WERI-Rb-1 (cell line): ENCODE data around the gene CCDC178.
"Not testable (repeated sequence)": the region's sequence is repeated elsewhere in the genome, so short reads cannot be mapped to it uniquely, and the experiment has no call there.

ENCODE experiments used
- DNase-seq: peaks from one replicate; pipeline ENCODE4 v3.0.0-alpha.2; 2020
- H3K27ac ChIP-seq: fragments of 250-450 bp; sonication (Bioruptor Pico); 2 replicates; pipeline ENCODE4 v1.5.1; 2020; ENCODE audit warnings: mild to moderate bottlenecking, moderate library complexity
- H3K27me3 ChIP-seq: fragments of 250-450 bp; sonication (Bioruptor Pico); 2 replicates; pipeline ENCODE4 v1.5.1; 2021; ENCODE audit warnings: mild to moderate bottlenecking, low read depth, moderate library complexity; ENCODE audit not compliant: insufficient read depth, severe bottlenecking
- H3K36me3 ChIP-seq: fragments of 250-450 bp; sonication (Bioruptor Pico); 2 replicates; pipeline ENCODE4 v1.5.1; 2020; ENCODE audit warnings: mild to moderate bottlenecking, moderate library complexity
- H3K4me3 ChIP-seq: 2 replicates; pipeline ENCODE4 v1.5.1; 2011; ENCODE audit warnings: low read depth, mild to moderate bottlenecking, control low read depth, low read length
- H3K9me3 ChIP-seq: fragments of 250-450 bp; sonication (Bioruptor Pico); 2 replicates; pipeline ENCODE4 v1.5.1; 2021; ENCODE audit warnings: mild to moderate bottlenecking, moderate library complexity; ENCODE audit not compliant: severe bottlenecking
- CTCF ChIP-seq: IDR thresholded peaks from 2 replicates; pipeline ENCODE4 v1.5.1; 2011; ENCODE audit warnings: low read depth, mild to moderate bottlenecking, control low read depth, inconsistent platforms, low read length

Gene CCDC178

GRCh38 chr18:32966141-32966540 lies 474.4 kb downstream of the CCDC178 start:
- Histone ChIP-seq H3K4me3 (no peak overlapping the region), H3K9me3 (no peaks in the 10 kb centered on the region), H3K27me3 (no peaks in the 10 kb centered on the region), H3K27ac (no peak overlapping the region), H3K36me3 (no peaks in the 10 kb centered on the region)
- no peak for DNase-seq
- TF ChIP-seq CTCF = no peak

GRCh38 chr18:32961538-32961937 lies 479.0 kb downstream of the CCDC178 start:
- H3K27me3 ChIP-seq = no peaks in the 10 kb centered on the region
- no peak for TF ChIP-seq CTCF
- no peak overlapping the region for H3K4me3 ChIP-seq
- no peaks in the 10 kb centered on the region for H3K36me3 ChIP-seq
- no peaks in the 10 kb centered on the region for H3K9me3 ChIP-seq
- peak; percentile 40 for DNase-seq
- no peak overlapping the region for H3K27ac ChIP-seq

DNA sequence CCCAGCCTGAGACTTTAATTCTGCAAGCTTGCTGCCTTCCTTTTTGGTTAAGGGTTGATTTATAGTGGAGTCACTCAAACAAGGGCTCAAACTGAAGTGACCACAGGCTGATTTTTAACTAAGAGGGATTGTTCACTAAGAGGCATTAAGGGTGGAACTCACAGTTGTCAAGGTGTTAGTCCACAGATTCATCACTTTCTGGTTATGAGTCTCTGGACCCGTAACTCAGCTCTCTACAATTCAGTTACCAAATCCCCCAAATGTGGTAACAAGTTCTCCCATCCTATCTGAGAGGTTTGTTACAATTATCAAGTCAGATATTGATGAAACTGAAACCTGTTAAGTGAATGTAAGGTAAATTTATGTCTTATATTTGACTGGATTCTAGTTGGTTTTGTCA lies 481.8 kb downstream of the CCDC178 start:
- DNase-seq = no peak
- Histone ChIP-seq H3K36me3 (no peaks in the 10 kb centered on the region), H3K9me3 (no peaks in the 10 kb centered on the region), H3K27me3 (no peaks in the 10 kb centered on the region), H3K27ac (no peak overlapping the region), H3K4me3 (no peak overlapping the region)
- no peak for TF ChIP-seq CTCF

GRCh38 chr18:32956591-32957315 lies 483.8 kb downstream of the CCDC178 start:
- no peak overlapping the region for H3K27ac ChIP-seq
- no peak overlapping the region for H3K4me3 ChIP-seq
- DNase-seq = no peak

GRCh38 chr18:32952318-32952717 lies 488.2 kb downstream of the CCDC178 start:
- H3K4me3 ChIP-seq, DNase-seq, H3K9me3 ChIP-seq, H3K36me3 ChIP-seq, H3K27ac ChIP-seq, H3K27me3 ChIP-seq: not testable (repeated sequence)

More at GRCh38 chr18:32956591-32957315, 483.8 kb downstream of the CCDC178 start:
- peak; percentile 32; the same call in 1 of the 2 replicates for TF ChIP-seq CTCF
- H3K9me3 ChIP-seq = no peaks in the 10 kb centered on the region
- no peaks in the 10 kb centered on the region for H3K36me3 ChIP-seq
- no peaks in the 10 kb centered on the region for H3K27me3 ChIP-seq

DNA sequence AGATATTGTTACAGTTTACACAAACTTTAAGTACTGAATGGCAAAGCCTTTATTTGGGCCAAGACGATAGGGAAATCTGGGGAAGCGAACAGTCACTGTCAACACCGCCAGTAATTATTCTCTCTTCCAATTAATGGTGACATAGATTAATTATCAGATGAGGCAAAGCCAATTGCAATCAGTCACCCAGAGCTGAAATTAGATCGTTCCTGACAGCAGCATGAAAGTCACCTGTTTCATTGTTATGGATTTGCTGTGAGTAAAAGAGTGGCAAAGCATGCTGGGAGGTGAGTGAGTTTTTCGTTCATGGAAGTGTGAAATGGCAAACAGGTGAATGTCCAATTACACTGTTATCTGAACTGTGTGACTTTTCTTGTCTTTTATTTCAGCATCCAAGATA lies 502.9 kb downstream of the CCDC178 start:
- Histone ChIP-seq H3K27ac (no peak overlapping the region), H3K27me3 (no peaks in the 10 kb centered on the region), H3K9me3 (no peaks in the 10 kb centered on the region), H3K4me3 (no peak overlapping the region), H3K36me3 (no peaks in the 10 kb centered on the region)
- DNase-seq = no peak
- TF ChIP-seq CTCF = no peak
